Mucosa of descending colon (tissue), 3 donors: ENCODE data around the gene ADAMTSL1. TPM values are rescaled to one million over a fixed set of nuclear protein-coding genes. Genes with fewer than 3 reads are reported as not detected.

Experiments
- ATAC-seq: fragments of 200-7000 bp; cut with Tn5 transposase; one replicate; pipeline ENCODE4 v1.9.1; 2020; ENCODE audit warnings: mild to moderate bottlenecking, moderate library complexity
- DNase-seq, 3 donors: peaks; one replicate each; pipeline ENCODE4 v3.0.0-alpha.2; 2020
- H3K36me3 ChIP-seq: fragments of 200-600 bp; one replicate; pipeline ENCODE4 v1.8.0; 2021; ENCODE audit warnings: low read depth, mild to moderate bottlenecking
- H3K4me1 ChIP-seq: fragments of 200-600 bp; one replicate; pipeline ENCODE4 v1.8.0; 2021; ENCODE audit warnings: low read depth, mild to moderate bottlenecking
- H3K4me3 ChIP-seq: fragments of 200-600 bp; one replicate; pipeline ENCODE4 v1.8.0; 2021; ENCODE audit warnings: mild to moderate bottlenecking
- H3K9me3 ChIP-seq: fragments of 200-600 bp; one replicate; pipeline ENCODE4 v1.8.0; 2021; ENCODE audit warnings: mild to moderate bottlenecking
- intact Hi-C, 2 donors: fragments of 100-400 bp; cut with DNase I in 1 of 2; cut with micrococcal nuclease in 1 of 2; formaldehyde crosslinking; loops; one replicate each; pipeline versions ENCODE4 v1.11.0 to v1.11.1; 2022; cut with DNase I, micrococcal nuclease
- total RNA-seq, 3 donors: library from RNA; stranded (reverse); fragmentation: NEBNext Ultra II Directional in 2 of 3; extraction: Animal tissue kit (Norgen Biotek cat#: 25700) in 2 of 3; gene quantifications; one replicate each; pipeline versions ENCODE4 v1.2.1 to v1.2.4, GENCODE V29; 2021 to 2023
- TF ChIP-seq, protein P1 (sequence below): fragments of 200-600 bp; IDR thresholded peaks from one replicate; pipeline ENCODE4 v1.8.0; 2022; ENCODE audit warnings: antibody characterized with exemption, mild to moderate bottlenecking
- donor health status: DM: no; HTN: no; CAD: no; lungs with moderate emphysema.
- donor health status: DM: no; HTN: no; CAD: no.
- donor health status: DM: no; HTN: yes; CAD: no.

The ADAMTSL1 gene
- total RNA-seq, 3 donors from 2014 or later, result 10.1 to 32.1 (median 22.6) TPM

DNA sequence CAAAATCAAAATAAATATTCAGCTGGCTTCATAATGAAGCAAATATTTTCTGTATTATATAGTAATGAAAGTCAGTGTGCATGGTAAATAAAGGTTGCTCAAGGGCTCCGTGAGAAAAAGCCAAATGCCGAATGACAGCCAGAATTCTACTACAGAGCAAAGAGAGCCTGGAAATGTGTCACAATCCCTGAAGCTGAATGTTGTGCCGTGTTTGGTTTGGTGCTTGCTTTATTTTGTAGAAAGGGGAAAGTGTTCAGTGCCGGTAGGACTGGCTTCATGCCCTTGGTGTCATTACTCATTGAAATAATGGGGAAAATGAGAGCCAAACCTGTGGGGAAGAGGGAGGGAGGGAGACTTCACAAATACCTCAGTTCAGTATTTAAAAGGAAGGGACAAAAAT, 26.8 kb upstream of the ADAMTSL1 start:
- no peak overlapping the region for H3K4me3 ChIP-seq
- intact Hi-C loops, result no loop called here
- H3K4me1 ChIP-seq, result peaks cover 5% of the 10 kb centered on the region
- no peaks in the 10 kb centered on the region for H3K9me3 ChIP-seq
- H3K36me3 ChIP-seq, result no peaks in the 10 kb centered on the region
- ATAC-seq, result no peak
- no peak for DNase-seq
- TF ChIP-seq, protein P1, sequence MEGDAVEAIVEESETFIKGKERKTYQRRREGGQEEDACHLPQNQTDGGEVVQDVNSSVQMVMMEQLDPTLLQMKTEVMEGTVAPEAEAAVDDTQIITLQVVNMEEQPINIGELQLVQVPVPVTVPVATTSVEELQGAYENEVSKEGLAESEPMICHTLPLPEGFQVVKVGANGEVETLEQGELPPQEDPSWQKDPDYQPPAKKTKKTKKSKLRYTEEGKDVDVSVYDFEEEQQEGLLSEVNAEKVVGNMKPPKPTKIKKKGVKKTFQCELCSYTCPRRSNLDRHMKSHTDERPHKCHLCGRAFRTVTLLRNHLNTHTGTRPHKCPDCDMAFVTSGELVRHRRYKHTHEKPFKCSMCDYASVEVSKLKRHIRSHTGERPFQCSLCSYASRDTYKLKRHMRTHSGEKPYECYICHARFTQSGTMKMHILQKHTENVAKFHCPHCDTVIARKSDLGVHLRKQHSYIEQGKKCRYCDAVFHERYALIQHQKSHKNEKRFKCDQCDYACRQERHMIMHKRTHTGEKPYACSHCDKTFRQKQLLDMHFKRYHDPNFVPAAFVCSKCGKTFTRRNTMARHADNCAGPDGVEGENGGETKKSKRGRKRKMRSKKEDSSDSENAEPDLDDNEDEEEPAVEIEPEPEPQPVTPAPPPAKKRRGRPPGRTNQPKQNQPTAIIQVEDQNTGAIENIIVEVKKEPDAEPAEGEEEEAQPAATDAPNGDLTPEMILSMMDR, result no peak

- Histone ChIP-seq H3K9me3 (no peaks in the 10 kb centered on the region), H3K4me3 (no peak overlapping the region), H3K4me1 (peaks cover 3% of the 10 kb centered on the region), H3K36me3 (no peaks in the 10 kb centered on the region)
- TF ChIP-seq, protein P1, result no peak
- intact Hi-C loops, result no loop called here
- DNase-seq, result no peak
- no peak for ATAC-seq
These were observed 26.4 kb upstream of the ADAMTSL1 start for GRCh38 chr9:18447541-18447940.

GRCh38 chr9:18448101-18448500, 25.9 kb upstream of the ADAMTSL1 start:
- Histone ChIP-seq H3K36me3 (no peaks in the 10 kb centered on the region), H3K4me1 (no peaks in the 10 kb centered on the region), H3K9me3 (no peaks in the 10 kb centered on the region), H3K4me3 (no peak overlapping the region)
- ATAC-seq, result no peak
- intact Hi-C loops, result no loop called here
- no peak for DNase-seq
- TF ChIP-seq, protein P1, result no peak

DNA sequence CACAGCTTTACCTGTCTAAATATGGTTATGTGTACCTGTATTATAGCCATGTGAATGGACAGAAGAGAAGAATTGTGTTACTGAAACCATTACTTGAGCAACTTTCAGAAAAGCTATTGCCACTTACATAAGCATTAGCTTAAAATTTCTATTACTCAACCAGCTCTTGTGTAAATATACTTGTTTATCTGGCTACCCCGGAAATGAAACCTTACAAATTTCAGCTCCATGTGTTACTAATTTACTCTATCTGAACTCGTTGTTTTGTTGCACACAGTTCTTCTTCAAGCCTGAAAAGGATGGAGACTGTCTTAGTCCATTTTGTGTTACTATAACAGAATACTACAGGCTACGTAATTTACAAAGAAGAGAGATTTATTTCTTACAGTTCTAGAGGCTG, 22.5 kb upstream of the ADAMTSL1 start:
- Histone ChIP-seq H3K4me3 (no peak overlapping the region), H3K9me3 (no peaks in the 10 kb centered on the region), H3K4me1 (no peaks in the 10 kb centered on the region), H3K36me3 (no peaks in the 10 kb centered on the region)
- TF ChIP-seq, protein P1, result no peak
- DNase-seq (no peak), ATAC-seq (no peak)
- intact Hi-C loops, result no loop called here

GRCh38 chr9:18452276-18452675, 21.7 kb upstream of the ADAMTSL1 start:
- TF ChIP-seq, protein P1, result no peak
- ATAC-seq, result peak; percentile 49
- Histone ChIP-seq H3K9me3 (no peaks in the 10 kb centered on the region), H3K36me3 (no peaks in the 10 kb centered on the region), H3K4me1 (no peaks in the 10 kb centered on the region), H3K4me3 (no peak overlapping the region)
- DNase-seq, result no peak
- intact Hi-C loops, result no loop called here

DNA sequence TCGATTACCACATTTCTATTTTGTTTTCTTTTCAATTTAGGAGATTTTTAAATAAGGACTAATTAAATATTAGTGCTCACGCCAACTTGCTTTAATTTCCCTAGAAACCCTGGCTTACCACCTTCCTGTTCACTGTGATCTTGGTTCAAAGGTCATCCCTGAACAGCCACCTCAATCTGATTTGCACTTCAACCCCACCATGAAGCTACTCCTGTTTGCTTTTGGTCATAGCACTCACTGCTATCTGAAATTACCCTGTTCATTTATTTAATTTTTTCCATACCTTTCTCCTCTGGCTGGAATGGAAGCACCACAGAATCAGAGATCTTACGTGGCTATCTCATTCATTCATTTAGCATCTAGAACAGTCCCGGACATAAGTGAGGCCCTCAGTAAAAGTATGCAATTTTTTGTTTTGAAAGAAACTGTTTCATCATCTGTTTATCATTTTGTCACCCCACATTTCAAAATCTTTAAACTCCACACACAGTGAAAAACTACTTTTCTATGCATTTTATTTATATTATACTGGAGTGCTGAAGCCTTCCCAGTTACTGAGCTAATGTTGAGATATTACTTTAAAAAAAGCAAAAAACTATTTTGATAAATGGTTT, 17.2 kb upstream of the ADAMTSL1 start:
- TF ChIP-seq, protein P1, result no peak
- ATAC-seq (peak; percentile 92), DNase-seq (no peak)
- intact Hi-C loops, result no loop called here
- Histone ChIP-seq H3K36me3 (no peaks in the 10 kb centered on the region), H3K9me3 (no peaks in the 10 kb centered on the region), H3K4me1 (no peaks in the 10 kb centered on the region), H3K4me3 (no peak overlapping the region)
